ENCODE measurements around the gene NXNL2. TPM values are rescaled to one million over a fixed set of nuclear protein-coding genes. Genes with fewer than 3 reads are reported as not detected.

Gene NXNL2
- total RNA-seq, 1 experiment from 2014 or later: 2.2 TPM

- ATAC-seq: peak; percentile 46
- Mint-ChIP-seq H3K27me3 (ENCODE audit: low read depth) (peaks cover 3% of the 10 kb centered on the region; the same call in 1 of the 2 replicates), H3K4me1 (peaks cover 27% of the 10 kb centered on the region), H3K4me3 (no peak overlapping the region), H3K36me3 (no peaks in the 10 kb centered on the region), H3K9me3 (peaks cover 3% of the 10 kb centered on the region; the same call in 1 of the 2 replicates), H3K27ac (no peak overlapping the region)
- ChIA-PET POLR2A (interaction anchor here (0.8 kb wide), 1 partner anchor 69 kb away, joined by 3 read pairs; no protein-coding TSS in a partner anchor), CTCF (interaction anchor here (1.5 to 2.0 kb wide), 2 partner anchors 11 to 58 kb away, joined by 5 to 8 read pairs; no protein-coding TSS in a partner anchor)
- DNase-seq (ENCODE audit: low spot score): no peak
- TF ChIP-seq PRRX2 (CRISPR knock-in tag; IDR thresholded peaks at IDR 0.05): no peak
- TF ChIP-seq ATF3 (CRISPR knock-in tag; conservative IDR thresholded peaks at IDR 0.05): no peak
- TF ChIP-seq ATF1 (CRISPR knock-in tag; IDR thresholded peaks at IDR 0.05): no peak
- no peak for TF ChIP-seq MAX (CRISPR knock-in tag; IDR thresholded peaks at IDR 0.05)
- no peak for TF ChIP-seq NR1H2 (CRISPR knock-in tag; IDR thresholded peaks at IDR 0.05)
- no peak for TF ChIP-seq STAT6 (CRISPR knock-in tag; conservative IDR thresholded peaks at IDR 0.05; ENCODE audit: low read depth)
- no peak for TF ChIP-seq ETV6 (CRISPR knock-in tag; IDR thresholded peaks at IDR 0.05)
- no peak for TF ChIP-seq ERG (CRISPR knock-in tag; IDR thresholded peaks at IDR 0.05)
- no peak for TF ChIP-seq HMGA2 (CRISPR knock-in tag; IDR thresholded peaks at IDR 0.05)
- no peak for TF ChIP-seq MXD4 (CRISPR knock-in tag; IDR thresholded peaks at IDR 0.05; ENCODE audit: borderline replicate concordance)
- TF ChIP-seq ZNF671 (CRISPR knock-in tag; IDR thresholded peaks at IDR 0.05): no peak
- TF ChIP-seq ZNF263 (CRISPR knock-in tag; IDR thresholded peaks at IDR 0.05; ENCODE audit: low read depth): no peak
- no peak for TF ChIP-seq TEAD1 (CRISPR knock-in tag; IDR thresholded peaks at IDR 0.05)
- no peak for TF ChIP-seq RELA (CRISPR knock-in tag; IDR thresholded peaks at IDR 0.05; ENCODE audit: borderline replicate concordance)
- TF ChIP-seq TCF7 (CRISPR knock-in tag; IDR thresholded peaks at IDR 0.05; ENCODE audit: low read depth): no peak
- TF ChIP-seq ZNF416 (CRISPR knock-in tag; IDR thresholded peaks at IDR 0.05): no peak
- no peak for TF ChIP-seq E2F1 (CRISPR knock-in tag; IDR thresholded peaks at IDR 0.05)
- no peak for TF ChIP-seq SMAD3 (CRISPR knock-in tag; IDR thresholded peaks at IDR 0.05; ENCODE audit: borderline replicate concordance)
Observed at GRCh38 chr9:88521308-88521707, 13.7 kb upstream of the NXNL2 start.

- H3K36me3 Mint-ChIP-seq: no peaks in the 10 kb centered on the region
Observed at GRCh38 chr9:88522360-88522759, 12.6 kb upstream of the NXNL2 start.

More at GRCh38 chr9:88522360-88522759, 12.6 kb upstream of the NXNL2 start:
- TF ChIP-seq CTCF (IDR thresholded peaks at IDR 0.05) (no peak), ETV6 (CRISPR knock-in tag; IDR thresholded peaks at IDR 0.05) (no peak), TP53 (CRISPR knock-in tag; IDR thresholded peaks at IDR 0.05) (no peak), FOXJ3 (CRISPR knock-in tag; IDR thresholded peaks at IDR 0.05; ENCODE audit: borderline replicate concordance) (no peak), PREB (CRISPR knock-in tag; IDR thresholded peaks at IDR 0.05; ENCODE audit: borderline replicate concordance) (no peak), ZNF671 (CRISPR knock-in tag; IDR thresholded peaks at IDR 0.05) (no peak), USF1 (CRISPR knock-in tag; IDR thresholded peaks at IDR 0.05) (no peak), ZNF281 (CRISPR knock-in tag; IDR thresholded peaks at IDR 0.05) (no peak)
- DNase-seq (ENCODE audit: low spot score) (no peak), ATAC-seq (no peak)
- Mint-ChIP-seq H3K9me3 (peaks cover 3% of the 10 kb centered on the region; the same call in 1 of the 2 replicates), H3K4me1 (peaks cover 27% of the 10 kb centered on the region), H3K27me3 (ENCODE audit: low read depth) (peaks cover 3% of the 10 kb centered on the region; the same call in 1 of the 2 replicates), H3K4me3 (no peak overlapping the region), H3K27ac (no peak overlapping the region)
- CTCF ChIA-PET: no interaction called here
- POLR2A ChIA-PET: no interaction called here

Measured in WTC11 (cell line).